NCI-H524 (cell line): ENCODE results near the gene CAMK2A.
"Not testable (repeated sequence)": the region's sequence is repeated elsewhere in the genome, so short reads cannot be mapped to it uniquely, and the experiment has no call there.

Experiments
- DNase-seq, 2 experiments: peaks; one replicate each; lab custom pipeline; 2025; lab: John Stamatoyannopoulos, UW

CAMK2A gene

GRCh38 chr5:150255659-150256409 is 33.7 kb downstream of the CAMK2A start:
- peak; percentile 43 to 57 for DNase-seq

GRCh38 chr5:150254774-150255173 is 34.8 kb downstream of the CAMK2A start:
- peak; percentile 14 to 67 for DNase-seq

DNA sequence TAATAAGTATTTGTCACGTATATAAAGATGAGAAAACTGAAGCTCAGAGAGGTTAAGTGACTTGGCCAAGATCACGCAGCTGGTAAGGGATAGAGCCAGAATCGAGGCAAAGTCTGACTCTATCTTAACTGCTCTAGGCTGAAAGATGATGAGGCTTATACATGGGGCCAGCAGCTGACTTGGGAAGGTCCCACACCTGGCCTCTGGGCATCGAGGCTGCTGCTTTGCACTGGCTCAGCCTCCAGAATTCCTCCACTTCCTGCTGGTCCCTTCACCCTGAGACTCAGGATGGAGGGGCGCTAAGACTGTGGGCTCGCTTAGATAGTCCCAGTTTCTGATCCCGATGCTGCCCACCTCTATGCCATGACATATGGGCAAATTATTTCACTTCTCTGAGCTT is 35.2 kb downstream of the CAMK2A start:
- no peak for DNase-seq

DNA sequence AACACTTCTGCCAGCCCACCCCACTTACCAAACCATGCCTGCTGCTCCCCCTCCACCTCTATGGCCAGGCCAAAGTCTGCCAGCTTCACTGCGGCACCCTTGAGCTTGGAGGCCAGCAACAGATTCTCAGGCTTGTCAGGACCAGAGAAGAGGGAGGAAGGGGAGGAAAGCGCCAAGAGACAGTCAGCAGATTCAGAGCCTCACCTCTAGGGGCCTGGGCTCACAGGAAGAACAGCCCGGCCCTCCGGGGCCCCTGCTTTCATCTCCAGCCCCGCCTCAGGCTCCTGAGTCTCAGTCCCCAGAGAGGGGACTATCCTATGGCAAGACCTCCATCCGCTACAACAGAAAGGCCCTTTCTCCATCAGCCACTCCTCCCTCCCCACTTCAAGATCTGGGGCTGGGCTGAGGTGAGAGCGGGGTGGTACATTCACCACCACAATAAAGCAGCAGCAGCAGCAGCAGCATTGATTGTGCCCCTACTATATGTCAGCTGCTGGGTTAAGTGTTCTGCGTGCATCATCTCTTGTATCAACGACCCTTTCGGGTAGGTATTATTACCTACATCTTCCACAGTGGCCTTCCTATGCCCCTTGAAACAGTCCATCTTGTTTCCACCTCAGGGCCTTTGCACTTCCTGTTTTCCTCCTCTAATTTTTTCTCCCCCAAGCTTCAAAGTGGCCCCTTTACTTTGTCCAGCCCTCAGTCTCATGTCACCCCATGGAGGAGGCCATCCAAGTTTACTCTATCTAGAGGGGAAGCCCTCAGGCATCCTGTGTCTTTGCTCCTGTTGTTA is 36.0 kb downstream of the CAMK2A start:
- no peak for DNase-seq

DNA sequence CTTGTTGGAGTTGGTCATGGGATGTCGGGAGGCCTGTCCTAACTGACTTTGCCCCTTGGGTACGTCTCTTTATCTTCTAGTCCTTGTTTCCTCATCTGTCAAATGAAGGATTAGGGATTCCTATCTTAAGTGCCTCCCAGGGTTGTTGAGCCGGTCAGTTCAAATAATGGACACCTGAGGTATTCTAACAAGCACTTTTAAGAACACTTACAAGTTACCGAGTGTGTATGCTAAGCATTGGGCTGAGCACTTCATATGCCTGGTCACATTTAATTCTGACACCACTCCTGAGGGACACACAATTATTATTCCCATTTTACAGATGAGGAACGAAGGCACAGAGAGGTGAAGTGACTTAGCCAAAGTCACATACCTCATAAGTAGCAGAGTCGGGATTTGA is 37.1 kb downstream of the CAMK2A start:
- no peak for DNase-seq

DNA sequence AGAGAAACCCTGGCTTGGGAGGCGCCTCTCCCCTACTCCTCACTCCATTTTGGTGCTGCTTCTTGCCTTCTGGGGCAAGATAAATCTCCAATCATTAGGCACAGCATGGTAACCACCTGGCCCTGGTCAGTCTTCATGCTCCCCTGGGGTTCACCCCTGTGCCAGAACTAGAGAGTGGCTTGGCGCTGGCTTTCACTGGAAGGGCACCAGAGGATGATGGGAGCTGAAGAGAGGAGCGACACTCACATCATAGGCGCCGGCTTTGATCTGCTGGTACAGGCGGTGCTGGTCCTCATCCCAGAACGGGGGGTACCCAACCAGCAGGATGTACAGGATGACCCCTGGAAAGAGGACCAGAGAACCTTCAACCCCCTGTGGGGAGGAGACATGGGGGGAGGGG is 38.1 kb downstream of the CAMK2A start:
- no peak for DNase-seq

- no peak for DNase-seq
Observed at GRCh38 chr5:150249744-150250143, 39.8 kb downstream of the CAMK2A start.

DNA sequence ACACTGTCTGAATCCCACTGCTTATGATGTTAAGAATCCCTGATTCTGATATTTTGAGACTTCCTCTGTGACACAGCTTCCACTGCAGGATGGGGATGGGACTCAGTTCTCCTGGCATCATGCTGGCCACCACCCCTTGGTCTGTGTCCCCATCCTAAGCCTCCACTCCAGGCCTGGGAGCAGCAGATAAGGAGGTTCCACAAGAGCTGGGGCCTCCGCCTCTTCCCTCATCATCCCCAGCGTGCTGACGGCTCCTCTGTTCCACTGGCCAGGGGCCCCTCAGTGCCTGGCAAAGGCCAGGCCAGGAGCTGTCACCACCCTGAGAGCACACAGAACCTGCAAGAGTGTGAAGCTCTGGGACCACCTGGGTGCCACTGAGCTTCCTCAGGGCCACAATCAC is 40.6 kb downstream of the CAMK2A start:
- no peak for DNase-seq

GRCh38 chr5:150248493-150248892 is 41.1 kb downstream of the CAMK2A start:
- not testable (repeated sequence) for DNase-seq

DNA sequence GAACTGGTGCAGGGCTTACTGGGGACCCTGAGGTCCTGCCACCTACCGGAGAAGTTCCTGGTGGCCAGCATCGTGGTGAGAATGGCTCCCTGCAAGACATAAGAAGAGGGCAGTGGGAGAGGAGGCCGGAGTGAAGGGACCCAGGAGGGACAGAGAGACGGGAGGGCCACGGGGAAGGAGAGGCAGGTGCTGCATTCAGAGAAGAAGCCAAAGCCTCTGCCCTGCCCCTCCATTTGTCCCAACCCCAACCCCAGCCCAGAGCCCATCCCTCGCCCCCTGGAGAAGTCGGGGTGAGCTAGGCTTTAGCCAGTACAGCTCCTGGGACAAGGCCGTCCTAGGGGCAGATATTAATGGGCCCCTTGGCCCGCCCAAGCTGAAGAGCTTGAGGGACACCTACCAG is 41.8 kb downstream of the CAMK2A start:
- no peak for DNase-seq

GRCh38 chr5:150246835-150247234 is 42.7 kb downstream of the CAMK2A start:
- no peak for DNase-seq

GRCh38 chr5:150246429-150246828 is 43.1 kb downstream of the CAMK2A start:
- no peak for DNase-seq

DNA sequence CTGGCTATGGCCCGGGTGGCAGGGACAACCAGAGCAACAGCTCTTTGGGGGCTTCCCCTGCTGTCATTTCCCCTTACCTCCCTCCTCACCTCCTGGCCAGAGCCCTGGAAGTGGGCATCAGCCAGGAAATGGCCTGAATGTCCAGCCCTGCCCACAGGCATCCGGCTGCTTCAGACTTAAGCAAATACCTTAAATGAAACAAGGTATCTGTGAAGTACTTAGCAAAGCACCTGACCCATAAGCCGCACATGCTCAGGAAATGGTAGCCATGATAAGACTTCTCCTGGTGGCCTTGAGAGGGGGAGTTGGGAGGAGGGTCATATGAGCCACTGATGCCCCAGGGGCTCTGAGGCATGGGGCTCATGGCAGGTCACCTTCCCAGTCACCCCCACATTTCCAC is 43.8 kb downstream of the CAMK2A start:
- DNase-seq: no peak

- DNase-seq: no peak
Observed at GRCh38 chr5:150245111-150245789, 44.3 kb downstream of the CAMK2A start.

- no peak for DNase-seq
Observed at GRCh38 chr5:150244209-150244608, 45.4 kb downstream of the CAMK2A start.

- peak in 1 of 2 experiments; percentile 54 for DNase-seq
Observed at GRCh38 chr5:150243590-150243989, 46.0 kb downstream of the CAMK2A start.

DNA sequence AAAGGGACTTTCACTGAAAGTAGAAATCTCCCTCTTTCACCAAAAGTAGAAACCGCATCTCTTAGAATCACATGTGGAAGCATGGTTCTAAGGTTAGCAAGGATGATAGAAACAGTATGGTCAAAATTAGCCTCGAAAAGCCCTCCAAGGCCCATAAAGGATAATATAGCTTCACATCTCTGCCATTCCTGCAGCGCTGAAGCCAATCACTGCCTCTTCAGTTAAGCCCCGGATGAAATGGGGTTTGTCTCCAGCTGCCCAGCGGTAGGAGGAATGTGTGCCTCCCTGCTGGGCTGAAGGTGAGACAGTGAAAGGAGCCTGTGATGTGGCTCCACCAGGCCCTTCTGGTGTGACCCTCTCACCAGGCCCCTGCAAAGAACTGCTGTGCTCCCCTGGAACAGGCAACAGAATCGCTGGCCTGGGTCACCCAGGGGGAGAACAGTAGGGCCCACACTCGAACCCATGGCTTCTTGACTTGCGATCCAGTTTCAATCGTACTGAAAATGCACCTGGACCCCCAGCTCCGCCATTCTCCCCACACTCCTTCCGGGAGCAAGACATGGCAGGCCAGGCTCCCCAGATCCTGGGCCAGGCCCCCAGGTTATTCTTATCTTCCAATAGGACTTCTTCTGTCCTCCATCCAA is 47.2 kb downstream of the CAMK2A start:
- no peak for DNase-seq

GRCh38 chr5:150241298-150242160 is 48.0 kb downstream of the CAMK2A start:
- no peak for DNase-seq

DNA sequence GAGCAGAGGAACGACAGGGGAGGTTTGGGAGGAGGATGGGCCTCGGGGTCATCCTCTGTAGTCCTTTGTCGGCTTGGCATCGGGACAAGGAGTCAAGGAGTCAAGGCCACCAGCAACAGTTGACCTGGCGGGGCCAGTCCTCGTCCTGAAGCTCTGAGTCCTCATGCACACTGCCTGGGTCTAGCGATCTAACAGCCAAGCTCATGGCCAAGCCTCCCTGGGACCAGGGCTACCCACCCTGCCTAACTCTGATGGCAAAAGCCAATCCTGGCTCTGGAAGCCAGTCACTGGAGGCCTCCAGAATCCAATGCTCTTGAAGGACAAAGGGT is 49.8 kb downstream of the CAMK2A start:
- DNase-seq: no peak

- no peak for DNase-seq
Observed at GRCh38 chr5:150239099-150239793, 50.3 kb downstream of the CAMK2A start.

DNA sequence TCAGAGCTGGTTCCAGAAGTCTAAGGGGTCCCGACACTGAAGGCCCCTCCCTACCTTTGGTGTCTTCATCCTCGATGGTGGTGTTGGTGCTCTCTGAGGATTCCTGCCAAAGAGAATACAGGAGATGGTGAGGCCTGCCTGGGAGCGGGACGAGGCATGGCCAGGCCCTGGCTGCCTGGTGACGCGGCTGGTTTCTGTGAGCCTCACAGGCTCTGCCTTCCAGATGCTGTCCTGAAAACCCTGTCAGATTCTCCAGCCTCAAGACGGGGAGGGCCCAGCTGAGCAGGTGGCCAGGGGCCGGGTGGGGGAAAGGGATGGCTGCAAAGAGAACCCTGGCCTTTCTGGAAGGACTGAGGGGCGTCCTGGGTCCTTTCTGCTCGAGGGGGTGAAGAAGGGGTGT is 50.9 kb downstream of the CAMK2A start:
- peak in 1 of 2 experiments; percentile 9 for DNase-seq
